ENCODE measurements around the gene CLRN2.
"Not testable (repeated sequence)": the region's sequence is repeated elsewhere in the genome, so short reads cannot be mapped to it uniquely, and the experiment has no call there.

The CLRN2 gene

GRCh38 chr4:17545374-17546140 lies 30.6 kb downstream of the CLRN2 start:
- no peak for DNase-seq (ENCODE audit: low read depth)

GRCh38 chr4:17546222-17546621 lies 31.3 kb downstream of the CLRN2 start:
- no peak for DNase-seq (ENCODE audit: low read depth)

GRCh38 chr4:17546678-17547077 lies 31.7 kb downstream of the CLRN2 start:
- no peak for DNase-seq (ENCODE audit: low read depth)

- no peak for DNase-seq (ENCODE audit: low read depth)
These were observed 35.6 kb downstream of the CLRN2 start for GRCh38 chr4:17550549-17550948.

GRCh38 chr4:17552427-17552826 lies 37.5 kb downstream of the CLRN2 start:
- no peak for DNase-seq (ENCODE audit: low read depth)

GRCh38 chr4:17554568-17554967 lies 39.6 kb downstream of the CLRN2 start:
- DNase-seq (ENCODE audit: low read depth): no peak

GRCh38 chr4:17556498-17556897 lies 41.5 kb downstream of the CLRN2 start:
- DNase-seq (ENCODE audit: low read depth): no peak

GRCh38 chr4:17557880-17558279 lies 42.9 kb downstream of the CLRN2 start:
- no peak for DNase-seq (ENCODE audit: low read depth)

- DNase-seq (ENCODE audit: low read depth): no peak
These were observed 44.2 kb downstream of the CLRN2 start for GRCh38 chr4:17558941-17559708.

- no peak for DNase-seq (ENCODE audit: low read depth)
These were observed 44.7 kb downstream of the CLRN2 start for GRCh38 chr4:17559709-17560048.

- no peak for DNase-seq (ENCODE audit: low read depth)
These were observed 45.2 kb downstream of the CLRN2 start for GRCh38 chr4:17560065-17560673.

- DNase-seq (ENCODE audit: low read depth): no peak
These were observed 46.4 kb downstream of the CLRN2 start for GRCh38 chr4:17561195-17561909.

GRCh38 chr4:17562157-17562556 lies 47.2 kb downstream of the CLRN2 start:
- DNase-seq (ENCODE audit: low read depth): no peak

- DNase-seq (ENCODE audit: low read depth): no peak
These were observed 50.9 kb downstream of the CLRN2 start for GRCh38 chr4:17565846-17566245.

- no peak for DNase-seq (ENCODE audit: low read depth)
These were observed 52.3 kb downstream of the CLRN2 start for GRCh38 chr4:17567271-17567670.

- no peak for DNase-seq (ENCODE audit: low read depth)
These were observed 59.2 kb downstream of the CLRN2 start for GRCh38 chr4:17574206-17574605.

GRCh38 chr4:17575177-17575576 lies 60.2 kb downstream of the CLRN2 start:
- not testable (repeated sequence) for DNase-seq (ENCODE audit: low read depth)
